Left lung (tissue), 10 donors: ENCODE data around the gene CAMK2A. TPM values are rescaled to one million over a fixed set of nuclear protein-coding genes. Genes with fewer than 3 reads are reported as not detected.
A peak's percentile ranks its signal among the peaks of the same experiment; 100 is the strongest.

Experiments
- ATAC-seq: fragments of 200-7000 bp; cut with Tn5 transposase; one replicate; pipeline ENCODE4 v1.9.1; 2020; ENCODE audit warnings: moderate library complexity
- DNase-seq, 4 donors: peaks; one replicate each; pipeline ENCODE4 v3.0.0-alpha.2; 2013 to 2020
- H3K27ac ChIP-seq, 2 donors: fragments of 200-600 bp; sonication (generic) in 1 of 2; one replicate each; pipeline versions ENCODE4 v1.5.0 to v1.8.0; 2020 to 2021
- H3K27me3 ChIP-seq, 2 donors: fragments of 200-600 bp; sonication (generic) in 1 of 2; one replicate each; pipeline versions ENCODE4 v1.5.0 to v1.8.0; 2020 to 2021
- H3K36me3 ChIP-seq, 2 donors: fragments of 200-600 bp; sonication (generic) in 1 of 2; one replicate each; pipeline versions ENCODE4 v1.5.0 to v1.8.0; 2020 to 2021
- H3K4me1 ChIP-seq, 2 donors: fragments of 200-600 bp; one replicate each; pipeline ENCODE4 v1.8.0; 2021
- H3K4me3 ChIP-seq, 2 donors: fragments of 200-600 bp; sonication (generic) in 1 of 2; one replicate each; pipeline versions ENCODE4 v1.5.0 to v1.8.0; 2020 to 2021; ENCODE audit warnings: mild to moderate bottlenecking in 1 of 2
- H3K9me3 ChIP-seq, 2 donors: fragments of 200-600 bp; sonication (generic) in 1 of 2; one replicate each; pipeline versions ENCODE4 v1.5.0 to v1.8.0; 2020 to 2021
- CTCF ChIP-seq, 2 donors: fragments of 200-600 bp; sonication (generic) in 1 of 2; IDR thresholded peaks; one replicate each; pipeline versions ENCODE4 v1.5.0 to v1.8.0; 2021; ENCODE audit warnings: antibody characterized with exemption in 2 of 2
- intact Hi-C, 2 donors: fragments of 100-400 bp; cut with DNase I; formaldehyde crosslinking; loops; one replicate each; pipeline versions ENCODE4 v1.11.2 to v1.14.2; 2022
- polyA plus RNA-seq, 6 donors: library from polyadenylated mRNA; unstranded; fragments of 120-200 nt; gene quantifications; one replicate each; pipeline ENCODE4 v1.2.1, GENCODE V29; 2013; ENCODE audit not compliant: insufficient read length in 6 of 6
- total RNA-seq, 2 donors: library from RNA; stranded (reverse); fragmentation: NEBNext Ultra II Directional; extraction: Animal tissue kit (Norgen Biotek cat#: 25700); gene quantifications; one replicate each; pipeline ENCODE4 v1.2.1, GENCODE V29; 2021
- donor health status: DM: no; HTN: yes; CAD: no.
- donor health status: DM: no; HTN: no; CAD: no.

Gene CAMK2A
- total and polyA plus RNA-seq, 8 donors = 0.64 to 5.8 (median 4.7) TPM

GRCh38 chr5:150309886-150310239, 20.3 kb upstream of the CAMK2A start:
- DNase-seq = no peak
- intact Hi-C loops = no loop called here
- no peak for ATAC-seq
- TF ChIP-seq CTCF (IDR thresholded peaks at IDR 0.05) = no peak
- Histone ChIP-seq H3K36me3 (no peaks in the 10 kb centered on the region), H3K27ac (no peak overlapping the region), H3K4me3 (no peak overlapping the region), H3K9me3 (no peaks in the 10 kb centered on the region), H3K27me3 (peaks cover 0 to 3% of the 10 kb centered on the region in 2 donors), H3K4me1 (peaks cover 0 to under 1% of the 10 kb centered on the region in 2 donors)

- H3K36me3 ChIP-seq = no peaks in the 10 kb centered on the region
- H3K4me3 ChIP-seq = no peak overlapping the region
- ATAC-seq (no peak), DNase-seq (no peak)
- peaks cover 0 to 5% of the 10 kb centered on the region in 2 donors for H3K4me1 ChIP-seq
- H3K9me3 ChIP-seq = no peaks in the 10 kb centered on the region
- peaks cover 0 to 9% of the 10 kb centered on the region in 2 donors for H3K27me3 ChIP-seq
- H3K27ac ChIP-seq = no peak overlapping the region
- no peak for TF ChIP-seq CTCF (IDR thresholded peaks at IDR 0.05)
- intact Hi-C loops = no loop called here
Measured at GRCh38 chr5:150309101-150309885, 19.7 kb upstream of the CAMK2A start.

GRCh38 chr5:150307617-150308426, 18.2 kb upstream of the CAMK2A start:
- H3K36me3 ChIP-seq = no peaks in the 10 kb centered on the region
- no peak overlapping the region for H3K27ac ChIP-seq
- DNase-seq (no peak), ATAC-seq (no peak)
- peaks cover 2 to 5% of the 10 kb centered on the region in 2 donors for H3K4me1 ChIP-seq
- peaks cover under 1 to 23% of the 10 kb centered on the region in 2 donors for H3K27me3 ChIP-seq
- no peak overlapping the region for H3K4me3 ChIP-seq
- H3K9me3 ChIP-seq = no peaks in the 10 kb centered on the region
- intact Hi-C loops = no loop called here
- TF ChIP-seq CTCF (IDR thresholded peaks at IDR 0.05) = no peak

- Histone ChIP-seq H3K27ac (no peak overlapping the region), H3K9me3 (no peaks in the 10 kb centered on the region), H3K36me3 (no peaks in the 10 kb centered on the region), H3K4me3 (no peak overlapping the region), H3K27me3 (peaks cover 11 to 34% of the 10 kb centered on the region in 2 donors), H3K4me1 (peaks cover 5 to 13% of the 10 kb centered on the region in 2 donors)
- ATAC-seq (no peak), DNase-seq (no peak)
- TF ChIP-seq CTCF (IDR thresholded peaks at IDR 0.05) = no peak
- intact Hi-C loops = no loop called here
Measured at GRCh38 chr5:150306775-150307174, 17.2 kb upstream of the CAMK2A start.

GRCh38 chr5:150305557-150305956, 16.0 kb upstream of the CAMK2A start:
- Histone ChIP-seq H3K27ac (peak overlapping the region in 1 of 2 donors; percentile 69), H3K4me3 (no peak overlapping the region), H3K9me3 (no peaks in the 10 kb centered on the region), H3K36me3 (no peaks in the 10 kb centered on the region), H3K27me3 (peaks cover 11 to 46% of the 10 kb centered on the region in 2 donors), H3K4me1 (peaks cover 5 to 13% of the 10 kb centered on the region in 2 donors)
- intact Hi-C loops = no loop called here
- no peak for TF ChIP-seq CTCF (IDR thresholded peaks at IDR 0.05)
- DNase-seq (no peak), ATAC-seq (no peak)
